ENCODE measurements around the gene PIP4P1. TPM values are rescaled to one million over a fixed set of nuclear protein-coding genes. Genes with fewer than 3 reads are reported as not detected.

The PIP4P1 gene
- total and polyA plus RNA-seq, 2 of the 13 experiments (the other 11 are each of a cell fraction or from before 2014, with no cell fraction given) = 33.4 to 47.0 TPM

DNA sequence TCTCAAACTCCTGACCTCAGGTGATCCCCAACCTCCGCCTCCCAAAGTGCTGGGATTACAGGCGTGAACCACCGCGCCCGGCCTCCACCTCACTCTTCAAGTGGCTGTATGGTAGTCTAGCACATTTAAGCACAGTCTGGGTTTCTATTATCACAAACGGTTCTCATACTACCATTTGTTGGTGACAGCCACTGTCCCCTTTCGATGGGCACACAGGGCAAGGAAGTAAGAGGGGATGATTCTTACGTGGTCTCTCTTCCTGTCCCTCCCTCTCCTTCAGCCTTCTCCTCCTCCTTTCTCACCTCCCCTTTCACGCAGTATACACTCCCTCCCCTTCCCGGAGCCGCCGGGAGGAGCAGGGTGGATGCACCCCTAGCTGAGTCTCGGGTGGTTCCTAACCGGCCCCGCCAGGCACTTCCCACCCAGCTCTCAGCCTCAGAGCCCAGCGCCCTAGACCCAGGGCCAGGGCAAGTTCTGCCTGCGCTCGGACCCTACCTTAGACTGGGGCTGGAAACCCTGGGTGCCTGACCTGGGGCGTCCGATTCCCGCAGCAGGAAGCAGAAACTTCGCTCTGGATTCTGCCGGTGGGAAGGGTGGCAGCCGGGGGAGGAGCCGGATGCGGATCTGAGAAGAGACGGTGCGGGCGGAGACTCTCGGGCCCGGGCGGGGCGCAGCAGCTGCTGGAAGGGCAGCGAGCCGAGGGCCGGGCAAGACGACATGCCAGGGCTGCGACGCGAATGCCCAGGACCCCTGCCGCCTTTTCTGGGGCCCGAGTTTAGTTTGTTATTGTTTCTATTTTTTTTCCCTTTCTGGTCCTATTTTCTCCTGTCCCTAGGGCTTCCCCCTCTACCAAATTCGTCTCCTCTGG is 48.1 kb downstream of the PIP4P1 start, which contains the start of gene TEP1 (continued):
- TF ChIP-seq ZEB1 (IDR thresholded peaks at IDR 0.05; ENCODE audit: insufficient replicate concordance, low read depth) (no peak), ZIK1 (CRISPR knock-in tag; IDR thresholded peaks at IDR 0.05; ENCODE audit: borderline replicate concordance, low read depth) (no peak), PRPF4 (IDR thresholded peaks at IDR 0.05; ENCODE audit: low read depth, low read length, poor library complexity, severe bottlenecking) (no peak), ZC3H13 (CRISPR knock-in tag; IDR thresholded peaks at IDR 0.05) (0 out of 2 replicates have a peak, but pooled peaks have one; percentile 63), STAG1 (CRISPR knock-in tag; IDR thresholded peaks at IDR 0.05) (no peak), NRL (CRISPR knock-in tag; IDR thresholded peaks at IDR 0.05; ENCODE audit: borderline replicate concordance) (peak; percentile 91; the same call in 1 of the 2 replicates), ZBTB42 (CRISPR knock-in tag; IDR thresholded peaks at IDR 0.05) (no peak), JUNB (CRISPR knock-in tag; IDR thresholded peaks at IDR 0.05; ENCODE audit: borderline replicate concordance) (no peak), GATA4 (IDR thresholded peaks at IDR 0.05; ENCODE audit: borderline replicate concordance, low read depth) (peak; percentile 62; the same call in 1 of the 2 replicates), THYN1 (CRISPR knock-in tag; IDR thresholded peaks at IDR 0.05; ENCODE audit: borderline replicate concordance, low read depth) (no peak), HNRNPH1 (optimal IDR thresholded peaks at IDR 0.05; ENCODE audit: low read depth, low read length) (no peak), KLF6 (CRISPR knock-in tag; IDR thresholded peaks at IDR 0.05) (peak; percentile 57; the same call in 1 of the 2 replicates), GATAD2A (CRISPR knock-in tag; IDR thresholded peaks at IDR 0.05) (peak; percentile 52; the same call in 1 of the 2 replicates), SP5 (CRISPR knock-in tag; IDR thresholded peaks at IDR 0.05; ENCODE audit: borderline replicate concordance, low read depth) (peak; percentile 66)
- TF ChIP-seq, protein P1, sequence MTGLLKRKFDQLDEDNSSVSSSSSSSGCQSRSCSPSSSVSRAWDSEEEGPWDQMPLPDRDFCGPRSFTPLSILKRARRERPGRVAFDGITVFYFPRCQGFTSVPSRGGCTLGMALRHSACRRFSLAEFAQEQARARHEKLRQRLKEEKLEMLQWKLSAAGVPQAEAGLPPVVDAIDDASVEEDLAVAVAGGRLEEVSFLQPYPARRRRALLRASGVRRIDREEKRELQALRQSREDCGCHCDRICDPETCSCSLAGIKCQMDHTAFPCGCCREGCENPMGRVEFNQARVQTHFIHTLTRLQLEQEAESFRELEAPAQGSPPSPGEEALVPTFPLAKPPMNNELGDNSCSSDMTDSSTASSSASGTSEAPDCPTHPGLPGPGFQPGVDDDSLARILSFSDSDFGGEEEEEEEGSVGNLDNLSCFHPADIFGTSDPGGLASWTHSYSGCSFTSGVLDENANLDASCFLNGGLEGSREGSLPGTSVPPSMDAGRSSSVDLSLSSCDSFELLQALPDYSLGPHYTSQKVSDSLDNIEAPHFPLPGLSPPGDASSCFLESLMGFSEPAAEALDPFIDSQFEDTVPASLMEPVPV (CRISPR knock-in tag; IDR thresholded peaks at IDR 0.05) = peak; percentile 77
- TF ChIP-seq, protein P2, sequence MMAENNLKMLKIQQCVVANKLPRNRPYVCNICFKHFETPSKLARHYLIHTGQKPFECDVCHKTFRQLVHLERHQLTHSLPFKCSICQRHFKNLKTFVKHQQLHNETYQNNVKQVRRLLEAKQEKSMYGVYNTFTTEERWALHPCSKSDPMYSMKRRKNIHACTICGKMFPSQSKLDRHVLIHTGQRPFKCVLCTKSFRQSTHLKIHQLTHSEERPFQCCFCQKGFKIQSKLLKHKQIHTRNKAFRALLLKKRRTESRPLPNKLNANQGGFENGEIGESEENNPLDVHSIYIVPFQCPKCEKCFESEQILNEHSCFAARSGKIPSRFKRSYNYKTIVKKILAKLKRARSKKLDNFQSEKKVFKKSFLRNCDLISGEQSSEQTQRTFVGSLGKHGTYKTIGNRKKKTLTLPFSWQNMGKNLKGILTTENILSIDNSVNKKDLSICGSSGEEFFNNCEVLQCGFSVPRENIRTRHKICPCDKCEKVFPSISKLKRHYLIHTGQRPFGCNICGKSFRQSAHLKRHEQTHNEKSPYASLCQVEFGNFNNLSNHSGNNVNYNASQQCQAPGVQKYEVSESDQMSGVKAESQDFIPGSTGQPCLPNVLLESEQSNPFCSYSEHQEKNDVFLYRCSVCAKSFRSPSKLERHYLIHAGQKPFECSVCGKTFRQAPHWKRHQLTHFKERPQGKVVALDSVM (CRISPR knock-in tag; IDR thresholded peaks at IDR 0.05) = 0 out of 2 replicates have a peak, but pooled peaks have one; percentile 25
- TF ChIP-seq, protein P3, sequence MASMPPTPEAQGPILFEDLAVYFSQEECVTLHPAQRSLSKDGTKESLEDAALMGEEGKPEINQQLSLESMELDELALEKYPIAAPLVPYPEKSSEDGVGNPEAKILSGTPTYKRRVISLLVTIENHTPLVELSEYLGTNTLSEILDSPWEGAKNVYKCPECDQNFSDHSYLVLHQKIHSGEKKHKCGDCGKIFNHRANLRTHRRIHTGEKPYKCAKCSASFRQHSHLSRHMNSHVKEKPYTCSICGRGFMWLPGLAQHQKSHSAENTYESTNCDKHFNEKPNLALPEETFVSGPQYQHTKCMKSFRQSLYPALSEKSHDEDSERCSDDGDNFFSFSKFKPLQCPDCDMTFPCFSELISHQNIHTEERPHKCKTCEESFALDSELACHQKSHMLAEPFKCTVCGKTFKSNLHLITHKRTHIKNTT (CRISPR knock-in tag; IDR thresholded peaks at IDR 0.05) = no peak
- TF ChIP-seq, protein P4, sequence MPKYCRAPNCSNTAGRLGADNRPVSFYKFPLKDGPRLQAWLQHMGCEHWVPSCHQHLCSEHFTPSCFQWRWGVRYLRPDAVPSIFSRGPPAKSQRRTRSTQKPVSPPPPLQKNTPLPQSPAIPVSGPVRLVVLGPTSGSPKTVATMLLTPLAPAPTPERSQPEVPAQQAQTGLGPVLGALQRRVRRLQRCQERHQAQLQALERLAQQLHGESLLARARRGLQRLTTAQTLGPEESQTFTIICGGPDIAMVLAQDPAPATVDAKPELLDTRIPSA (CRISPR knock-in tag; IDR thresholded peaks at IDR 0.05; ENCODE audit: borderline replicate concordance) = no peak
- TF ChIP-seq, protein P5, sequence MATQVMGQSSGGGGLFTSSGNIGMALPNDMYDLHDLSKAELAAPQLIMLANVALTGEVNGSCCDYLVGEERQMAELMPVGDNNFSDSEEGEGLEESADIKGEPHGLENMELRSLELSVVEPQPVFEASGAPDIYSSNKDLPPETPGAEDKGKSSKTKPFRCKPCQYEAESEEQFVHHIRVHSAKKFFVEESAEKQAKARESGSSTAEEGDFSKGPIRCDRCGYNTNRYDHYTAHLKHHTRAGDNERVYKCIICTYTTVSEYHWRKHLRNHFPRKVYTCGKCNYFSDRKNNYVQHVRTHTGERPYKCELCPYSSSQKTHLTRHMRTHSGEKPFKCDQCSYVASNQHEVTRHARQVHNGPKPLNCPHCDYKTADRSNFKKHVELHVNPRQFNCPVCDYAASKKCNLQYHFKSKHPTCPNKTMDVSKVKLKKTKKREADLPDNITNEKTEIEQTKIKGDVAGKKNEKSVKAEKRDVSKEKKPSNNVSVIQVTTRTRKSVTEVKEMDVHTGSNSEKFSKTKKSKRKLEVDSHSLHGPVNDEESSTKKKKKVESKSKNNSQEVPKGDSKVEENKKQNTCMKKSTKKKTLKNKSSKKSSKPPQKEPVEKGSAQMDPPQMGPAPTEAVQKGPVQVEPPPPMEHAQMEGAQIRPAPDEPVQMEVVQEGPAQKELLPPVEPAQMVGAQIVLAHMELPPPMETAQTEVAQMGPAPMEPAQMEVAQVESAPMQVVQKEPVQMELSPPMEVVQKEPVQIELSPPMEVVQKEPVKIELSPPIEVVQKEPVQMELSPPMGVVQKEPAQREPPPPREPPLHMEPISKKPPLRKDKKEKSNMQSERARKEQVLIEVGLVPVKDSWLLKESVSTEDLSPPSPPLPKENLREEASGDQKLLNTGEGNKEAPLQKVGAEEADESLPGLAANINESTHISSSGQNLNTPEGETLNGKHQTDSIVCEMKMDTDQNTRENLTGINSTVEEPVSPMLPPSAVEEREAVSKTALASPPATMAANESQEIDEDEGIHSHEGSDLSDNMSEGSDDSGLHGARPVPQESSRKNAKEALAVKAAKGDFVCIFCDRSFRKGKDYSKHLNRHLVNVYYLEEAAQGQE (IDR thresholded peaks at IDR 0.05; ENCODE audit: borderline replicate concordance in 1 of 2, low read depth in 1 of 2, low read length in 2 of 2) = peak in 1 of 2 experiments; percentile 58; a peak in 1 of 4 replicates
